H1 (cell line): ENCODE results near the gene BTRC. TPM values are rescaled to one million over a fixed set of nuclear protein-coding genes. Genes with fewer than 3 reads are reported as not detected.

Source experiments
- CTCF ChIA-PET: fragments of 300-600 bp; sonication (Branson Sonifier 250); formaldehyde crosslinking; loops from one replicate; lab custom pipeline; 2021; ENCODE audit not compliant: partially characterized antibody; lab: Charles Lee
- POLR2A ChIA-PET: fragments of 300-600 bp; sonication (Branson Sonifier 250); formaldehyde crosslinking; loops from one replicate; lab custom pipeline; 2021; ENCODE audit warnings: inconsistent platforms; ENCODE audit not compliant: partially characterized antibody; lab: Charles Lee
- DNase-seq, 2 experiments: peaks; one replicate each; pipeline versions ENCODE4 v3.0.0 to v3.0.0-alpha.2; 2010 to 2022; ENCODE audit warnings: low spot score in 2 of 2, low read depth in 1 of 2, mixed read lengths in 1 of 2
- FAIRE-seq: peaks from 2 replicates; lab custom pipeline; 2011; peaks lifted over from hg19 to GRCh38; lab: Jason Lieb, UNC
- H2AFZ ChIP-seq: 2 replicates; pipeline ENCODE4 v1.8.1; 2012; ENCODE audit warnings: low read length, inconsistent platforms
- H2AK5ac ChIP-seq: 2 replicates; pipeline ENCODE4 v1.6.1; 2013; ENCODE audit warnings: low read depth, low read length
- H2BK120ac ChIP-seq: replicated peaks from 2 replicates; pipeline ENCODE3; 2013; ENCODE audit warnings: low read depth, low read length, inconsistent platforms
- H2BK12ac ChIP-seq: 2 replicates; pipeline ENCODE4 v1.6.1; 2013; ENCODE audit warnings: low read depth, low read length
- H2BK15ac ChIP-seq: 2 replicates; pipeline ENCODE4 v1.6.1; 2013; ENCODE audit warnings: low read length
- H2BK20ac ChIP-seq: 2 replicates; pipeline ENCODE4 v1.6.1; 2013; ENCODE audit warnings: low read length
- H2BK5ac ChIP-seq: 2 replicates; pipeline ENCODE4 v1.6.1; 2013; ENCODE audit warnings: low read depth, low read length
- H3K14ac ChIP-seq: 2 replicates; pipeline ENCODE4 v1.6.1; 2013; ENCODE audit warnings: inconsistent platforms; ENCODE audit not compliant: insufficient read length
- H3K18ac ChIP-seq: 2 replicates; pipeline ENCODE4 v1.6.1; 2013; ENCODE audit warnings: low read length; ENCODE audit errors: extremely low read depth
- H3K23ac ChIP-seq: 2 replicates; pipeline ENCODE4 v1.6.1; 2013; ENCODE audit warnings: inconsistent platforms; ENCODE audit not compliant: insufficient read length
- H3K23me2 ChIP-seq: 2 replicates; pipeline ENCODE4 v1.6.1; 2013; ENCODE audit warnings: low read depth, low read length
- H3K27ac ChIP-seq: 2 replicates; pipeline ENCODE4 v1.6.1; 2011; ENCODE audit warnings: low read depth, low read length, inconsistent platforms
- H3K27me3 ChIP-seq, 4 experiments: replicated peaks in 1 of 4; 1 replicate in 1 of 4; 2 replicates in 3 of 4; pipeline versions ENCODE4 v1.6.1 to v1.8.1; 2011 to 2013; ENCODE audit warnings: low read length in 3 of 4, mild to moderate bottlenecking in 3 of 4, inconsistent platforms in 2 of 4, mixed read lengths in 2 of 4, moderate library complexity in 1 of 4; ENCODE audit not compliant: control insufficient read depth in 3 of 4, insufficient read depth in 3 of 4; ENCODE audit errors: extremely low read depth in 1 of 4
- H3K36me3 ChIP-seq, 4 experiments: 2 replicates each; pipeline versions ENCODE4 v1.6.1 to v1.8.1; 2011 to 2013; ENCODE audit warnings: mild to moderate bottlenecking in 4 of 4, low read length in 3 of 4, moderate library complexity in 2 of 4, control low read depth in 1 of 4, inconsistent platforms in 1 of 4; ENCODE audit not compliant: insufficient read depth in 4 of 4, control insufficient read depth in 2 of 4
- H3K4ac ChIP-seq: replicated peaks from 2 replicates; pipeline ENCODE3; 2013; ENCODE audit warnings: low read length, low read depth, mixed read lengths, inconsistent platforms; ENCODE audit not compliant: insufficient read length
- H3K4me1 ChIP-seq, 4 experiments: replicated peaks in 1 of 4; 1 replicate in 1 of 4; 2 replicates in 3 of 4; pipeline versions ENCODE4 v1.6.1 to v1.8.1; 2011 to 2013; ENCODE audit warnings: low read length in 3 of 4, inconsistent platforms in 2 of 4, mixed read lengths in 1 of 4; ENCODE audit not compliant: insufficient read depth in 4 of 4, control insufficient read depth in 3 of 4
- H3K4me2 ChIP-seq, 2 experiments: 2 replicates each; pipeline versions ENCODE4 v1.6.1 to v1.8.1; 2011 to 2013; ENCODE audit warnings: low read depth in 2 of 2, low read length in 2 of 2, control low read depth in 1 of 2, inconsistent platforms in 1 of 2, mild to moderate bottlenecking in 1 of 2; ENCODE audit not compliant: insufficient read depth in 1 of 2
- H3K4me3 ChIP-seq, 4 experiments: fragments of 200-600, 300-600 bp in 1 of 4; sonication (generic), shearing (Covaris generic), sonication (Bioruptor Twin) in 1 of 4; 2 replicates each; pipeline versions ENCODE4 v1.5.1 to v1.8.1; 2011 to 2016; ENCODE audit warnings: low read length in 4 of 4, low read depth in 3 of 4, control low read depth in 2 of 4, inconsistent platforms in 2 of 4, mild to moderate bottlenecking in 2 of 4, mixed read lengths in 1 of 4, moderate library complexity in 1 of 4; ENCODE audit not compliant: insufficient read depth in 2 of 4; ENCODE audit errors: extremely low read depth in 1 of 4
- H3K56ac ChIP-seq: replicated peaks from 2 replicates; pipeline ENCODE3; 2013; ENCODE audit warnings: low read depth, mild to moderate bottlenecking, mixed read lengths, low read length, inconsistent platforms; ENCODE audit not compliant: insufficient read length
- H3K79me1 ChIP-seq: 2 replicates; pipeline ENCODE4 v1.6.1; 2013; ENCODE audit warnings: low read depth, low read length, control low read depth
- H3K79me2 ChIP-seq, 2 experiments: 2 replicates each; pipeline versions ENCODE4 v1.6.1 to v1.8.1; 2012 to 2013; ENCODE audit warnings: low read length in 2 of 2, mild to moderate bottlenecking in 2 of 2, inconsistent platforms in 1 of 2; ENCODE audit not compliant: insufficient read depth in 2 of 2, control insufficient read depth in 1 of 2
- H3K9ac ChIP-seq, 4 experiments: replicated peaks in 1 of 4; 1 replicate in 1 of 4; 2 replicates in 3 of 4; pipeline versions ENCODE4 v1.6.1 to v1.8.1; 2011 to 2013; ENCODE audit warnings: low read depth in 3 of 4, low read length in 3 of 4, control low read depth in 2 of 4, mild to moderate bottlenecking in 2 of 4, moderate library complexity in 2 of 4, inconsistent platforms in 1 of 4; ENCODE audit errors: extremely low read depth in 1 of 4
- H3K9me3 ChIP-seq, 2 experiments: 2 replicates each; pipeline versions ENCODE4 v1.6.1 to v1.8.1; 2012 to 2013; ENCODE audit warnings: mild to moderate bottlenecking in 2 of 2, moderate library complexity in 2 of 2, control low read depth in 1 of 2, inconsistent platforms in 1 of 2, low read depth in 1 of 2, low read length in 1 of 2, mixed read lengths in 1 of 2; ENCODE audit not compliant: insufficient read depth in 2 of 2
- H4K20me1 ChIP-seq, 2 experiments: replicated peaks in 1 of 2; 2 replicates each; pipeline versions ENCODE3 to v1.8.1; 2011 to 2013; ENCODE audit warnings: inconsistent platforms in 2 of 2, low read length in 2 of 2, mild to moderate bottlenecking in 1 of 2; ENCODE audit not compliant: insufficient read depth in 2 of 2, control insufficient read depth in 1 of 2
- H4K5ac ChIP-seq: 2 replicates; pipeline ENCODE4 v1.6.1; 2013; ENCODE audit warnings: low read length, low read depth, mixed read lengths, inconsistent platforms; ENCODE audit not compliant: insufficient read length
- H4K8ac ChIP-seq: 2 replicates; pipeline ENCODE4 v1.8.0; 2013; ENCODE audit warnings: mild to moderate bottlenecking, moderate library complexity, low read length, inconsistent platforms; ENCODE audit not compliant: insufficient read depth; ENCODE audit errors: extremely low read depth
- H4K91ac ChIP-seq: replicated peaks from 2 replicates; pipeline ENCODE3; 2013; ENCODE audit warnings: low read length, mixed read lengths, inconsistent platforms; ENCODE audit not compliant: insufficient read length
- CHD2 ChIP-seq: IDR thresholded peaks from 2 replicates; pipeline ENCODE4 v1.6.1; 2012; ENCODE audit warnings: low read length, improper control_type of control experiment
- CREB1 ChIP-seq: IDR thresholded peaks from 2 replicates; pipeline ENCODE4 v1.6.1; 2012; ENCODE audit warnings: inconsistent platforms
- EP300 ChIP-seq, 2 experiments: IDR thresholded peaks; 1 replicate in 1 of 2; 2 replicates in 1 of 2; pipeline ENCODE4 v1.6.1; 2011 to 2012; ENCODE audit warnings: low read depth in 2 of 2, low read length in 2 of 2, mild to moderate bottlenecking in 2 of 2, borderline replicate concordance in 1 of 2, inconsistent platforms in 1 of 2, moderate library complexity in 1 of 2
- EZH2 ChIP-seq: fragments of 200-600 bp; sonication (generic); IDR thresholded peaks from 2 replicates; pipeline ENCODE4 v1.7.1; 2012; ENCODE audit warnings: low read depth, mild to moderate bottlenecking, moderate library complexity, low read length, inconsistent platforms; ENCODE audit not compliant: severe bottlenecking
- FOSL1 ChIP-seq: IDR thresholded peaks from 2 replicates; pipeline ENCODE4 v1.6.1; 2011; ENCODE audit warnings: mild to moderate bottlenecking, low read depth, low read length, moderate library complexity; ENCODE audit not compliant: insufficient read depth
- JUN ChIP-seq: IDR thresholded peaks from 2 replicates; pipeline ENCODE4 v1.6.1; 2011; ENCODE audit warnings: low read depth, mild to moderate bottlenecking, improper control_type of control experiment, low read length
- JUND ChIP-seq: IDR thresholded peaks from 2 replicates; pipeline ENCODE4 v1.6.1; 2011; ENCODE audit warnings: mild to moderate bottlenecking, improper control_type of control experiment, low read length
- PHF8 ChIP-seq: fragments of 200-600 bp; sonication (generic); conservative IDR thresholded peaks from 2 replicates; pipeline ENCODE4 v1.7.1; 2012; ENCODE audit warnings: low read depth, mild to moderate bottlenecking, inconsistent platforms, low read length, moderate library complexity
- POLR2AphosphoS5 ChIP-seq: IDR thresholded peaks from 2 replicates; pipeline ENCODE4 v1.6.1; 2011; ENCODE audit warnings: low read depth, low read length
- POU5F1 ChIP-seq: IDR thresholded peaks from 2 replicates; pipeline ENCODE4 v1.6.1; 2011; ENCODE audit warnings: low read depth, mild to moderate bottlenecking, low read length, moderate library complexity
- RBBP5 ChIP-seq: IDR thresholded peaks from 2 replicates; pipeline ENCODE4 v1.7.1; 2012; ENCODE audit warnings: low read depth, mild to moderate bottlenecking, inconsistent platforms, low read length, moderate library complexity, borderline replicate concordance
- SP2 ChIP-seq: IDR thresholded peaks from 2 replicates; pipeline ENCODE4 v1.6.1; 2012; ENCODE audit warnings: mild to moderate bottlenecking, low read length, inconsistent platforms
- SUZ12 ChIP-seq: fragments of 200-600 bp; sonication (generic); IDR thresholded peaks from 2 replicates; pipeline ENCODE4 v1.6.1; 2012; ENCODE audit warnings: mild to moderate bottlenecking, inconsistent platforms, low read length, moderate library complexity, mixed read lengths
- TAF1 ChIP-seq: IDR thresholded peaks from 2 replicates; pipeline ENCODE4 v1.6.1; 2011; ENCODE audit warnings: mild to moderate bottlenecking, low read depth, low read length
- USF2 ChIP-seq: IDR thresholded peaks from 2 replicates; pipeline ENCODE4 v1.6.1; 2011; ENCODE audit warnings: low read length, improper control_type of control experiment
- ZNF274 ChIP-seq: IDR thresholded peaks from 2 replicates; pipeline ENCODE4 v1.7.0; 2012; ENCODE audit warnings: low read length, borderline replicate concordance; ENCODE audit errors: extremely low read depth
- polyA plus RNA-seq, 7 experiments: library from polyadenylated mRNA; depleted of rRNA in 3 of 7; stranded (reverse) in 5 of 7; unstranded in 2 of 7; fragments of >200 nt in 5 of 7; fragments of 200-250 nt in 2 of 7; gene quantifications; 1 replicate in 5 of 7; 2 replicates in 1 of 7; 4 replicates in 1 of 7; pipeline versions ENCODE4 v1.2.1 to v1.2.3, GENCODE V29; 2011 to 2013; ENCODE audit warnings: missing spikeins in 2 of 7, mixed read lengths in 2 of 7
- total RNA-seq: library from RNA; stranded (reverse); fragmentation: NEBNext Ultra II Directional; extraction: Animal tissue kit (Norgen Biotek cat#: 25700); gene quantifications from 2 replicates; pipeline ENCODE4 v1.2.1, GENCODE V29; 2021

The BTRC gene
- total and polyA plus RNA-seq, 2 of the 8 experiments (the other 6 are each of a cell fraction or from before 2014, with no cell fraction given): 9.9 to 24.7 TPM

DNA sequence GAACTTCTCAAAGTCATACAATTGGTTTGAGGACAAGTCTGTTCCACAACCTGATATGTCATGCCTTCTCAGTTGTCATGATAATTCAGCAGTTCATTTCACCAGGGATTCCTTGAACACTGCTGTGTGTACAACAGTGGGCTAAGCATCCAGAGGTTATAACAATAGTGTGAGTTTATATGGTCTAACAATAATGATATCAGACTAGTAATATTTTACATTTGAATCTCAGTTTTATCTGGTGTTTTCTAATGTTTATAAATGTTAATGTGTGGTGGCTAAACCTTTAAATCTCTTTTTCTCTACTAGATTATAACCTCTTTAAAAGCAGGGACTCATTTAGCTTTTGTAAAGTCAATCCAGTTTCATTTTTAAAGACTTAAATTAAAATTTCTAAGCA lies 48.7 kb downstream of the BTRC start:
- Histone ChIP-seq H3K79me1 (no peaks in the 10 kb centered on the region), H3K23me2 (no peaks in the 10 kb centered on the region), H3K9ac (no peak overlapping the region), H3K56ac (no peak overlapping the region), H3K9me3 (no peaks in the 10 kb centered on the region), H3K23ac (no peak overlapping the region), H4K20me1 (no peaks in the 10 kb centered on the region), H4K8ac (no peak overlapping the region), H4K5ac (no peak overlapping the region), H4K91ac (no peak overlapping the region), H3K4me2 (no peak overlapping the region), H3K4me3 (no peak overlapping the region), H2BK5ac (no peak overlapping the region), H2AFZ (no peak overlapping the region), H3K27me3 (no peaks in the 10 kb centered on the region), H2BK120ac (no peak overlapping the region), H3K4me1 (no peaks in the 10 kb centered on the region), H3K36me3 (no peaks in the 10 kb centered on the region), H2BK20ac (no peak overlapping the region), H3K14ac (no peak overlapping the region), H3K18ac (no peak overlapping the region), H3K79me2 (no peaks in the 10 kb centered on the region), H2BK15ac (no peak overlapping the region), H3K27ac (no peak overlapping the region), H2AK5ac (no peak overlapping the region), H3K4ac (no peak overlapping the region), H2BK12ac (no peak overlapping the region)
- CTCF ChIA-PET: interaction anchor here (0.8 to 1.5 kb wide), 3 partner anchors 37 to 93 kb away, joined by 3 read pairs; no protein-coding TSS in a partner anchor
- DNase-seq (no peak), FAIRE-seq (no peak)
- POLR2A ChIA-PET: no interaction called here
- TF ChIP-seq JUND: no peak
- no peak for TF ChIP-seq RBBP5
- no peak for TF ChIP-seq CREB1
- TF ChIP-seq POU5F1: no peak
- no peak for TF ChIP-seq FOSL1
- no peak for TF ChIP-seq TAF1
- no peak for TF ChIP-seq SP2
- no peak for TF ChIP-seq JUN
- no peak for TF ChIP-seq EP300 (IDR thresholded peaks at IDR 0.05; ENCODE audit: borderline replicate concordance in 1 of 2, low read depth in 2 of 2, low read length in 2 of 2)
- no peak for TF ChIP-seq USF2
- no peak for TF ChIP-seq PHF8
- no peak for TF ChIP-seq EZH2
- TF ChIP-seq SUZ12: no peak
- TF ChIP-seq POLR2AphosphoS5: no peak
- TF ChIP-seq CHD2: no peak
- TF ChIP-seq ZNF274: no peak
